HTERT RPE-1 (cell line): ENCODE data around the gene VKORC1L1.
"Not testable (repeated sequence)": the region's sequence is repeated elsewhere in the genome, so short reads cannot be mapped to it uniquely, and the experiment has no call there.

Source experiments
- in situ Hi-C: fragments of 300-500 bp; cut with MboI; formaldehyde crosslinking; loops from 4 replicates; pipeline ENCODE4 v1.14.3; 2020; ENCODE audit warnings: low sequenced_read_pairs

Gene VKORC1L1

GRCh38 chr7:65872776-65873581, at the start of gene VKORC1L1:
Gene VKORC1L1 (plus strand): TSS chr7:65873074. CDS start chr7:65873372, 298 bp downstream.
- in situ Hi-C loops = no loop called here

GRCh38 chr7:65827366-65827765, 45.5 kb upstream of the VKORC1L1 start:
- in situ Hi-C loops = no loop called here

GRCh38 chr7:65832281-65832680, 40.6 kb upstream of the VKORC1L1 start:
- in situ Hi-C loops = no loop called here

- in situ Hi-C loops = not testable (repeated sequence)
These were observed 36.2 kb upstream of the VKORC1L1 start for GRCh38 chr7:65836684-65837083.

GRCh38 chr7:65837541-65837956, 35.3 kb upstream of the VKORC1L1 start:
- in situ Hi-C loops = not testable (repeated sequence)

GRCh38 chr7:65839846-65840245, 33.0 kb upstream of the VKORC1L1 start:
- in situ Hi-C loops = no loop called here

- in situ Hi-C loops = no loop called here
These were observed 32.4 kb upstream of the VKORC1L1 start for GRCh38 chr7:65840446-65840845.

- in situ Hi-C loops = not testable (repeated sequence)
These were observed 29.3 kb upstream of the VKORC1L1 start for GRCh38 chr7:65843616-65844015.

GRCh38 chr7:65846008-65846570, 26.8 kb upstream of the VKORC1L1 start:
- in situ Hi-C loops = no loop called here

GRCh38 chr7:65853426-65853825, 19.4 kb upstream of the VKORC1L1 start:
- in situ Hi-C loops = not testable (repeated sequence)

- in situ Hi-C loops = not testable (repeated sequence)
These were observed 19.0 kb upstream of the VKORC1L1 start for GRCh38 chr7:65853892-65854291.

GRCh38 chr7:65857321-65857894, 15.5 kb upstream of the VKORC1L1 start:
- in situ Hi-C loops = not testable (repeated sequence)

GRCh38 chr7:65858660-65859059, 14.2 kb upstream of the VKORC1L1 start:
- in situ Hi-C loops = not testable (repeated sequence)

- in situ Hi-C loops = not testable (repeated sequence)
These were observed 6.6 kb upstream of the VKORC1L1 start for GRCh38 chr7:65866244-65866643.

GRCh38 chr7:65867681-65868080, 5.2 kb upstream of the VKORC1L1 start:
- in situ Hi-C loops = not testable (repeated sequence)

- in situ Hi-C loops = not testable (repeated sequence)
These were observed 3.6 kb upstream of the VKORC1L1 start for GRCh38 chr7:65869312-65869711.

GRCh38 chr7:65871451-65871850, 1.4 kb upstream of the VKORC1L1 start:
- in situ Hi-C loops = not testable (repeated sequence)

- in situ Hi-C loops = not testable (repeated sequence)
These were observed 814 bp downstream of the VKORC1L1 start for GRCh38 chr7:65873582-65874193.

GRCh38 chr7:65875715-65876114, 2.8 kb downstream of the VKORC1L1 start:
- in situ Hi-C loops = not testable (repeated sequence)

GRCh38 chr7:65879292-65880153, 6.6 kb downstream of the VKORC1L1 start:
- in situ Hi-C loops = not testable (repeated sequence)

- in situ Hi-C loops = not testable (repeated sequence)
These were observed 7.4 kb downstream of the VKORC1L1 start for GRCh38 chr7:65880242-65880641.
